ENCODE data around the gene IGSF6.

IGSF6 gene

GRCh38 chr16:21592191-21592590, 60.2 kb downstream of the IGSF6 start:
- 95% methylated on average over 9 of the region's 9 CpGs for WGBS
- H4K91ac ChIP-seq (ENCODE audit: low read length): no peak overlapping the region

DNA sequence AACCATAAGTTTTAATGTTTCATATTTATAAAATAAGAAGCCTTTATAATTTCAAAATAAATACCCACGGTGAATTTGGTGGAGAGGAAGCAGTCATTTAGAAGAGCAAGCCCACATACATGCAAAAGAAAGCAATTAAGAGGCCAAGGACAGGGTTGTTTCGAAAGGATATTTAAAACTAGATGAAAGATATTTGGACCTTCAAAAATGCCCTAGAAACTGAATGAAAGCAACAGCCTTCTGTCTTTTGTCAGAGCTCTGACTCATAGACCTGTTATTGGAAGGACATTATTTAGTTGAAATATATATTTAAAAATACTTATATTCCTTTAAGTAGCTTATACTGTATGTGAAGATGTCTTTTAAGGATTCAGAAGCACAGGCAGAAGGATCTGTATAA, 61.6 kb downstream of the IGSF6 start:
- Histone ChIP-seq H3K4ac (ENCODE audit: low read depth in 1 of 2, low read length in 2 of 2) (no peak overlapping the region), H3K18ac (ENCODE audit: low read depth in 1 of 2, low read length in 2 of 2) (no peak overlapping the region), H3K79me1 (replicated peaks; ENCODE audit: low read length, poor library complexity, severe bottlenecking) (no peaks in the 10 kb centered on the region), H3K27ac (ENCODE audit: low read length, poor library complexity, severe bottlenecking) (no peak overlapping the region), H2BK120ac (ENCODE audit: low read depth, low read length) (no peak overlapping the region), H4K91ac (ENCODE audit: low read length) (no peak overlapping the region), H4K8ac (ENCODE audit: low read length) (no peak overlapping the region), H3K9ac (ENCODE audit: low read length) (peak overlapping the region; percentile 61), H3K36me3 (ENCODE audit: control insufficient read depth in 1 of 2, insufficient read depth in 2 of 2, low read depth in 1 of 2, low read length in 2 of 2) (no peaks in the 10 kb centered on the region), H2BK5ac (ENCODE audit: low read depth, low read length, poor library complexity, severe bottlenecking) (no peak overlapping the region), H2AFZ (ENCODE audit: low read depth, low read length) (no peak overlapping the region), H3K4me1 (ENCODE audit: control insufficient read depth, insufficient read depth, low read depth, low read length) (no peaks in the 10 kb centered on the region), H3K4me2 (ENCODE audit: low read length, poor library complexity, severe bottlenecking) (no peak overlapping the region), H2AK5ac (ENCODE audit: low read length, severe bottlenecking) (no peak overlapping the region), H3K23ac (ENCODE audit: low read length in 2 of 2) (no peak overlapping the region), H3K27me3 (ENCODE audit: control insufficient read depth in 1 of 2, insufficient read depth in 1 of 2, low read length in 2 of 2) (no peaks in the 10 kb centered on the region), H2BK12ac (ENCODE audit: low read length in 2 of 2) (no peak overlapping the region), H3K9me3 (ENCODE audit: control insufficient read depth, low read length) (no peaks in the 10 kb centered on the region), H3K4me3 (ENCODE audit: insufficient read depth in 1 of 2, low read depth in 1 of 2, low read length in 2 of 2) (no peak overlapping the region), H2BK15ac (ENCODE audit: low read depth, poor library complexity, severe bottlenecking) (no peak overlapping the region), H3K14ac (ENCODE audit: low read length in 2 of 2) (no peak overlapping the region)
- no CpG with 5 or more reads among the region's 2 CpGs for WGBS
- peak; percentile 46 for DNase-seq

More at GRCh38 chr16:21592191-21592590, 60.2 kb downstream of the IGSF6 start:
- no peak for DNase-seq
- Histone ChIP-seq H3K27me3 (ENCODE audit: control insufficient read depth in 1 of 2, insufficient read depth in 1 of 2, low read length in 2 of 2) (no peaks in the 10 kb centered on the region), H3K4me3 (ENCODE audit: insufficient read depth in 1 of 2, low read depth in 1 of 2, low read length in 2 of 2) (no peak overlapping the region), H4K8ac (ENCODE audit: low read length) (no peak overlapping the region), H3K9ac (ENCODE audit: low read length) (no peak overlapping the region), H3K79me1 (replicated peaks; ENCODE audit: low read length, poor library complexity, severe bottlenecking) (no peaks in the 10 kb centered on the region), H3K14ac (ENCODE audit: low read length in 2 of 2) (no peak overlapping the region), H2BK5ac (ENCODE audit: low read depth, low read length, poor library complexity, severe bottlenecking) (no peak overlapping the region), H2BK15ac (ENCODE audit: low read depth, poor library complexity, severe bottlenecking) (no peak overlapping the region), H2AFZ (ENCODE audit: low read depth, low read length) (no peak overlapping the region), H3K9me3 (ENCODE audit: control insufficient read depth, low read length) (no peaks in the 10 kb centered on the region), H3K18ac (ENCODE audit: low read depth in 1 of 2, low read length in 2 of 2) (no peak overlapping the region), H2BK12ac (ENCODE audit: low read length in 2 of 2) (no peak overlapping the region), H3K36me3 (ENCODE audit: control insufficient read depth in 1 of 2, insufficient read depth in 2 of 2, low read depth in 1 of 2, low read length in 2 of 2) (no peaks in the 10 kb centered on the region), H2BK120ac (ENCODE audit: low read depth, low read length) (no peak overlapping the region), H2AK5ac (ENCODE audit: low read length, severe bottlenecking) (no peak overlapping the region), H3K23ac (ENCODE audit: low read length in 2 of 2) (no peak overlapping the region), H3K27ac (ENCODE audit: low read length, poor library complexity, severe bottlenecking) (no peak overlapping the region), H3K4me2 (ENCODE audit: low read length, poor library complexity, severe bottlenecking) (no peak overlapping the region), H3K4ac (ENCODE audit: low read depth in 1 of 2, low read length in 2 of 2) (no peak overlapping the region), H3K4me1 (ENCODE audit: control insufficient read depth, insufficient read depth, low read depth, low read length) (no peaks in the 10 kb centered on the region)

DNA sequence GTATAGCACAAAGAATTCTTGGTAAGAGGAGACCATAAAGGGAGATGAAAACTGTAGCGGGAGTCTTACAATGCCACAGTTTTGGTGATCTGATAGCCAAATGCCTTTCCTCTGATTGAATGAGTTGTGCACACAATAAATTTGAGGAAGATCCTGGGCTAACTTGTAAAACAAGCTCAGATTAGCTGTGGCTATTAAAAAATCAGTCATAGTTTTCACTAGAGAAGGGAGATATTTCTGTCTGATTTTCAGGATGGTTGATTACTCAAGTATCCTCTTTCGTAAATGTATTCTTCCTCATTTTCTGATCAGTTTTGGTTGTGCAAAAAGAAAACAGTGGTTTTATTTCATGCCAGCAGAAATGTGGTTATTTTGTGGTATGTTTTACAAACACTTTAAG, 62.1 kb downstream of the IGSF6 start:
- no peak overlapping the region for H2BK12ac ChIP-seq (ENCODE audit: low read length in 2 of 2)
- no peak overlapping the region for H3K23ac ChIP-seq (ENCODE audit: low read length in 2 of 2)
- no peak overlapping the region for H2AK5ac ChIP-seq (ENCODE audit: low read length, severe bottlenecking)
- H3K14ac ChIP-seq (ENCODE audit: low read length in 2 of 2): no peak overlapping the region
- H2AFZ ChIP-seq (ENCODE audit: low read depth, low read length): no peak overlapping the region
- H2BK120ac ChIP-seq (ENCODE audit: low read depth, low read length): no peak overlapping the region
- no peaks in the 10 kb centered on the region for H3K27me3 ChIP-seq (ENCODE audit: control insufficient read depth in 1 of 2, insufficient read depth in 1 of 2, low read length in 2 of 2)
- peak overlapping the region; percentile 61 for H3K9ac ChIP-seq (ENCODE audit: low read length)
- H4K8ac ChIP-seq (ENCODE audit: low read length): no peak overlapping the region
- no peak overlapping the region for H3K4me3 ChIP-seq (ENCODE audit: insufficient read depth in 1 of 2, low read depth in 1 of 2, low read length in 2 of 2)
- no peaks in the 10 kb centered on the region for H3K79me1 ChIP-seq (replicated peaks; ENCODE audit: low read length, poor library complexity, severe bottlenecking)
- no peak overlapping the region for H2BK5ac ChIP-seq (ENCODE audit: low read depth, low read length, poor library complexity, severe bottlenecking)
- H3K36me3 ChIP-seq (ENCODE audit: control insufficient read depth in 1 of 2, insufficient read depth in 2 of 2, low read depth in 1 of 2, low read length in 2 of 2): no peaks in the 10 kb centered on the region
- 96% methylated on average over 1 of the region's 2 CpGs for WGBS
- H3K4me2 ChIP-seq (ENCODE audit: low read length, poor library complexity, severe bottlenecking): no peak overlapping the region
- H3K4ac ChIP-seq (ENCODE audit: low read depth in 1 of 2, low read length in 2 of 2): no peak overlapping the region
- H3K27ac ChIP-seq (ENCODE audit: low read length, poor library complexity, severe bottlenecking): no peak overlapping the region
- H2BK15ac ChIP-seq (ENCODE audit: low read depth, poor library complexity, severe bottlenecking): no peak overlapping the region
- no peak for DNase-seq
- no peaks in the 10 kb centered on the region for H3K9me3 ChIP-seq (ENCODE audit: control insufficient read depth, low read length)
- H4K91ac ChIP-seq (ENCODE audit: low read length): no peak overlapping the region
- no peaks in the 10 kb centered on the region for H3K4me1 ChIP-seq (ENCODE audit: control insufficient read depth, insufficient read depth, low read depth, low read length)
- no peak overlapping the region for H3K18ac ChIP-seq (ENCODE audit: low read depth in 1 of 2, low read length in 2 of 2)

GRCh38 chr16:21589551-21589950, 62.9 kb downstream of the IGSF6 start:
- DNase-seq: no peak
- no peak overlapping the region for H2AFZ ChIP-seq (ENCODE audit: low read depth, low read length)
- H3K4me1 ChIP-seq (ENCODE audit: control insufficient read depth, insufficient read depth, low read depth, low read length): no peaks in the 10 kb centered on the region
- H3K18ac ChIP-seq (ENCODE audit: low read depth in 1 of 2, low read length in 2 of 2): no peak overlapping the region
- H4K8ac ChIP-seq (ENCODE audit: low read length): no peak overlapping the region
- H2AK5ac ChIP-seq (ENCODE audit: low read length, severe bottlenecking): no peak overlapping the region
- H3K4me3 ChIP-seq (ENCODE audit: insufficient read depth in 1 of 2, low read depth in 1 of 2, low read length in 2 of 2): no peak overlapping the region
- H3K9me3 ChIP-seq (ENCODE audit: control insufficient read depth, low read length): no peaks in the 10 kb centered on the region
- no peak overlapping the region for H3K4me2 ChIP-seq (ENCODE audit: low read length, poor library complexity, severe bottlenecking)
- no peaks in the 10 kb centered on the region for H3K36me3 ChIP-seq (ENCODE audit: control insufficient read depth in 1 of 2, insufficient read depth in 2 of 2, low read depth in 1 of 2, low read length in 2 of 2)
- no peak overlapping the region for H4K91ac ChIP-seq (ENCODE audit: low read length)
- no peaks in the 10 kb centered on the region for H3K27me3 ChIP-seq (ENCODE audit: control insufficient read depth in 1 of 2, insufficient read depth in 1 of 2, low read length in 2 of 2)
- no peak overlapping the region for H3K27ac ChIP-seq (ENCODE audit: low read length, poor library complexity, severe bottlenecking)
- H2BK5ac ChIP-seq (ENCODE audit: low read depth, low read length, poor library complexity, severe bottlenecking): no peak overlapping the region
- no peak overlapping the region for H3K14ac ChIP-seq (ENCODE audit: low read length in 2 of 2)
- no peak overlapping the region for H2BK12ac ChIP-seq (ENCODE audit: low read length in 2 of 2)
- H3K4ac ChIP-seq (ENCODE audit: low read depth in 1 of 2, low read length in 2 of 2): no peak overlapping the region
- no peak overlapping the region for H3K23ac ChIP-seq (ENCODE audit: low read length in 2 of 2)
- H3K79me1 ChIP-seq (replicated peaks; ENCODE audit: low read length, poor library complexity, severe bottlenecking): no peaks in the 10 kb centered on the region
- no peak overlapping the region for H3K9ac ChIP-seq (ENCODE audit: low read length)
- no peak overlapping the region for H2BK15ac ChIP-seq (ENCODE audit: low read depth, poor library complexity, severe bottlenecking)
- 88% methylated on average over 3 of the region's 4 CpGs for WGBS
- H2BK120ac ChIP-seq (ENCODE audit: low read depth, low read length): no peak overlapping the region
